HTERT RPE-1 (cell line): ENCODE data around the gene PLXNA4.

Experiments used
- in situ Hi-C: fragments of 300-500 bp; cut with MboI; formaldehyde crosslinking; loops from 4 replicates; pipeline ENCODE4 v1.14.3; 2020; ENCODE audit warnings: low sequenced_read_pairs

The PLXNA4 gene

DNA sequence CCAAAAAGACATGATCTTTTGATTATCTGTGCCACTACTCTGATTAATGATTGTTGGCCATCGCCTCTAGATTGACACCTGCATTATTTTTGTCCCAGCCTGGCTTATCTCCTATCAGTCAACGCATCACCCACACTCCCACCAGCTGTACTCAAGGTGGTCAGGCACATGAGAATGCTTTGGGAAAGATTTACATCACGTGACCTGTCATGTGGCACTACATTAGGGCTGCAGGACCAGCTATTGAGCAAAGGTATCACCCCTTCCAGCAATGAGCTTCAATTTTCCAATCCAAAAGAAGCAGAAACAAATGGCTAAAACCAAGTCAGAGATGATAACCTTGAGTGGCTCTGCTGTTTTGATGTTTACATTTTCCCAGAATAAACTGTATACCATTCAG, 204.3 kb downstream of the PLXNA4 start:
- in situ Hi-C loops, result no loop called here

DNA sequence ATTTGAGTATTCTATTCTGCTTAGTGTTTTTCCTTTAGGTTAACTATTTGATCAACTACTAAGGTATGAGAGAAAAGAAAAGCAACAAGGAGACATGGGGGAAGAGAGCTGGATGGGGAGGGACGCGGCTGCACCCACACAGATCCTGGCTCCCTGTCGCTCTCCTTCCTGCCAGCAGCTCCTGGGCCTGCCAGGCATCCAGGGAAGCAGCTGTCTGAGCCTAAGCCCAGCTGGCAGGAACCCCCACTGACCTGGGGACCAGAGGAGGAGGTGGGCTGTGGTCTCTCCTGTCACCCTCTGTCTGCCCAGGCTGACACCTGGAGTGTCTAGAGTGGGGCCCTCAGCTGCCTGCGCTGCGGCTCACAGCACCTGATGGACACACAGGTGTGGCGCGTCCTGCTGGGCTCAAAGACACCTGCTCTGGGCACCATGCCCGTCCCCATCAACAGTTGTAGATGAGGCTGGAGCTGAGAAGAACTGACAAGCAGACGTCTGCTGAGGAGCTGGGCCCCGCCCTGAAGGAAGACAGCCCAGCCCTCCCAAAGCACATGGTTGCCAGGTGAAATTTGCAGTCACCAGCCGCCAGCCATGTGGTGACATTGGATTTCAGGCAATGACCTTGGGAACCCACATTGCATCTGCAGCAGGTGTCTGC, 207.9 kb downstream of the PLXNA4 start:
- in situ Hi-C loops, result no loop called here

DNA sequence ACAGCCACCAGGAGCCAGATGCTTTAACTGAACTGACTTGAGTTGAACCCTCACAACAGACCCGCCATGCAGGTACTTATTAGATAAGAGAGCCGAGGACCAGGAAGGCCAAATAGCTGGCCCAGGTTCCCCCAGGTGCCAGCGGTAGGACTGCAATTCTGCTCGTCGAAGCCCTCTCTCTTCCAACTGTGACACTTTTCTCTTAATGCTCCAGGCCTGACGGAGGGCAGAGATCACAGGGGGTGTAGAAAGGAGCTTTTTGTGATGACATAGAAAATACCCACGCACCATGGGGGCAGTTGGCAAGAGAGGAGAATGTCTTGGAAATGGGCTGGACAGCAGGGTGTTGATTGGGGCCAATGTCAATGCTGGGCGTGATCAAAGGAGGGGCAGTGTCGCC, 208.5 kb downstream of the PLXNA4 start:
- in situ Hi-C loops, result no loop called here

DNA sequence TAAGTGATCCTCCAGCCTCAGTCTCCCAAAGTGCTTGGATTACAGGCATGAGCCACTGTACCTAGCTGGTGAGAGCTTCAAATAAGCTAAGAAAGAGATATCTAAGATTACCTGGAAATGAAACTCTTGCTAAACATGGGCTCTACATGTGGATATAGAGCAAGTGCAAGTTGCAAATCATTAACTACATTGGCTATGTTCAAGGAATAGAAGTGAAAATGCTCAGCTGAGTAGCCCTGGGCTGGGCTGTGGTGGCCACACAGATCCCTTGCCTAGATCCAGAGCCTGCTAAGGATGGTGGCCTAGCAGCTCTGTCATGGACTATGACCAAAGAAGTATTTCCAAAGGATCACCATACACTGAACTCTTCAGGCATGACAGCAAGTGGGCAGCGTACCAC, 209.3 kb downstream of the PLXNA4 start:
- in situ Hi-C loops, result no loop called here

DNA sequence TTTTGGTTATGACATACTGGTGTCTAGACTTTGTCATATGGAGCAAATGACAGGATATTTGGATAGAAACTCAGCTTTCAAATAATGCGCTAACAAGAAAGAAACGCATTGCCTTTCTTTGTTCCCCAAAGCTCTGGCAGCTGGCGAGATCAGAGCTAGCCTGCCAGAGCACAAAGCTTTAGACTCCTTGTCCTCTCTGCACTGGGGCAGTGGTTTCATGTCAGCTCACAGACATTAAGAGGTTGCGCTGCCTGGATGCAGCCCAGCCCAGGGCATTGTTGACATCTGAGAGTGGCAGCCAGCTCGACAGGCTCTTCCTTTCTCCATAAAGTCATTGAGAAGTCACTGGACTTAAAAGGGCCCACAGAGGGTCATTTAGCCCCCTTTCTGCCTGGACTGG, 212.0 kb downstream of the PLXNA4 start:
- in situ Hi-C loops, result no loop called here

DNA sequence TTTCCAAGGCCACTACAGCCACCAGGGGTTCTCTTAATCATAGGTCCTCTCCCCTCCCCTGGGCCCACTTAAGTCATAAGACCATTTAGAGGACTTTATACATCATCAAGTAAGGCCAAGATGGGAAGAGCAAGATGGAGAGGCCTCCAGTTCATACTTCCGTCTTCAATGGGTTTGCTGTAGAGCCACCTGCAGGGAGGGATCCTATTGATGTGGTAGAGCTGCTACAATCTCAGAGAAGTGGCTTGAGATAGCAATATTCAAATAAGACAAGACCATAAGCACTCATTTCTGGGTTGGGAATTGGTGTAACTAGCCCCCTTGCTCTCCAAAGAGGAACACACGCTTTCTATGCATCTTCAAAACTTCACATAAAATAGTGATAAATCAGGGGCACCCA, 214.2 kb downstream of the PLXNA4 start:
- in situ Hi-C loops, result no loop called here

DNA sequence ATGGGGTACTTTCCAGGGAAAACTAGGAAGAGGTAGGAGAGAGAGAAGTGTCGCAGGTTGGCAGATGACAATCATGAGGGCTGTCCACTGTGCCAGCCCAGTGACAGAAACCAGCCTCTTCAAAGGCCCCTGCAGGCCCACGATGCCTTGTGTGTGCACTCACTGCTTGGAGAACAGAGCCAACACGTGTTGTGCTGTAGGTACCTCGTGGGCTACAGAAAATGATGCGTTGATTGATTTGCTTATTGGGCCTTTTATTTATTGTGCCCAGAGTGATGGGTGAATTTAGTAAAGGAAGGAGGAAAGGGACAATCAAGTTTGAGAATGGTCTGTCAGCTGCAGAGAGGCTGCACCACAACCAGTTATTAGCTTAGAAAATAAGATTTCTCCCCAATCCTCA, 215.1 kb downstream of the PLXNA4 start:
- in situ Hi-C loops, result no loop called here

DNA sequence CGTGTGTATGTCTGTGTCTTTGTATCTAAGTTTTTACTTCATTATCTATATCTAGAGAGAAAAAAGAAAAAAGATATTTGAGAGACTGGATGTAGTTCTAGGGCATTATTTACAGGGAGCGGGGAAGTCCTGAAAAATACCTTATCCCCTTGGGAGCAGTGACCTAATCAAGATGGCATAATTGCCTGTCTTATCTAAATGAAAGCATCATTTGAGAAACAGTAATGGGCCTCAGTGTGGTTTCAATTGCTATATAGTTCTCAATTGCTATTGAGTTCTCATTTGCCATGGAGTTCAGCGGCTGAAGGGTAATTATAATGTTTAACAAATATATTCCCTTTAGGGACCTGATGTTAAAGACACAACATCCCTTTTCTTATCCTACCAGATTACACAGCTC, 216.5 kb downstream of the PLXNA4 start:
- in situ Hi-C loops, result no loop called here

DNA sequence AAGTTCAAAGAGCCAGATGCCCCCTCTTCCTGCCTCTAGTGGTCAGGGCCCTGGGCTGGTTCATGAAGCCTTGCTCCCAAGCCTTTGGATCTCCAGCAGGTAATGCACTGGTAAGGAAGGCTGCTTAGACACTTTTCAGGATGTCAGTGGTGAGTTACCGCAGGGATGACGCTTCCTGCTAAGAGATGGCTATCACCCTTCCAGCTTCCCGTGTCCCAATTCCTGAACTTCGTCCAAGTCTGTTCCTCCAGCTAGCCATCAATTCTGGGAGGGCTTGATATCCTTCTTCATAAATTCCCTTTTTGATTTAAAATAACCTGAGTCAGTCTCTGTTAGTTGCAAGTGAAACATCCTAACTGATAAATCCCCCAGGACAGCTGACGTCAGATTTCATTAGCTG, 221.2 kb downstream of the PLXNA4 start:
- in situ Hi-C loops, result no loop called here

DNA sequence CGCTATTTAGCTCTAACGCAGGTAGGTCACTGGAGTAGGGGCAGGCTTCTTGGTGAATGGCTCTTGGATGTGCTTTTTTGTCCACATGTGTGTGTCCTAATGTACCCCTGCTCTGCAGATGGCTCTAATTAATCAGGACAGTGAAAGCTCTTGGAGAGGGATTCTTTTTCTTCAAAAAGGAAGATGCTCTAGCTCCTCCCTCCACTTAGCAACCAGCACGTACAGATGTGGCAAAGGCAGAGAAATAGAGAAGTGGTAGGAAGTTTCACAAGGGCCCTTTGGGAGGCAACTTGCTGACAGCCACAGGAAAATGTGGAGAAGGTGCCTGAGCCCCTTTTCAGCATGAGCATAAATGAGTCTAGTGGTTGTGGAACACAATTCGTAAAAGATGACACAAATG, 221.7 kb downstream of the PLXNA4 start:
- in situ Hi-C loops, result no loop called here

DNA sequence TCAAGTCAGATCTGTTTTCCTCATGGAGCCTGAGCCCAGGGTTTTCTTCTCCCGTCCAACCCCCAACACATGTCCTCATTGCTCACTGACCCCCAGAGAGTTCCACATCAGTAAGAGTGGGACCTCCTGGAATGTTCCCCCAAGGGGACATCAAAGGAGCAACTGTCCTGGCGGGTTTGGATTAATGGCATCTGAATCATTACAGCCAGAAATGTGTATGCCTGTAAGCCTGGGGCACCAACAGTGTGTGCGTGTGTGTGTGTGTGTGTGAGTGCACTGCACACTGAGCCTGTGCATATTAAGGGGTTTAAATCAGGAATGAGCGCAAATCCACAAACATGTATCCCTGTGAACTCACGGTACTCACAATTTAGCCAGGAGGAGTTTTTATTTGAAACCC, 222.3 kb downstream of the PLXNA4 start:
- in situ Hi-C loops, result no loop called here

DNA sequence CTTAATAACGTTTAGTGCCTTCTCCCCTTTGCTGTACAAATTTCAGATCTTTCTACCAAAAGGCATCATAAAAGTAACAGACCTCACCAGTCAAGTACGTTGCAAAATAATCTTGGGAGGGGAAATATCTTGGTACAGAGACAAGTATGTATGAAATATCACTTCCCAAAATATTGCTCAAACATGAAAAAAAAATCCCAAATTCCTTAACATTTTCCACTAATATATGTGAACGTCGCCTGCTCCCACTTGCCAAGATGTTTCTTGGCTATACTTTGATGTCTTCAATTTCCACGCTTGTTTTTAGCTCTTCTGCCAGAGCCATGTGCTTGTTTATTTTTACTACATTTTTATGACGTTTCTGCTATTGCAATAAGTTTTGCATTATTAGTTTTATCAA, 223.5 kb downstream of the PLXNA4 start:
- in situ Hi-C loops, result no loop called here

DNA sequence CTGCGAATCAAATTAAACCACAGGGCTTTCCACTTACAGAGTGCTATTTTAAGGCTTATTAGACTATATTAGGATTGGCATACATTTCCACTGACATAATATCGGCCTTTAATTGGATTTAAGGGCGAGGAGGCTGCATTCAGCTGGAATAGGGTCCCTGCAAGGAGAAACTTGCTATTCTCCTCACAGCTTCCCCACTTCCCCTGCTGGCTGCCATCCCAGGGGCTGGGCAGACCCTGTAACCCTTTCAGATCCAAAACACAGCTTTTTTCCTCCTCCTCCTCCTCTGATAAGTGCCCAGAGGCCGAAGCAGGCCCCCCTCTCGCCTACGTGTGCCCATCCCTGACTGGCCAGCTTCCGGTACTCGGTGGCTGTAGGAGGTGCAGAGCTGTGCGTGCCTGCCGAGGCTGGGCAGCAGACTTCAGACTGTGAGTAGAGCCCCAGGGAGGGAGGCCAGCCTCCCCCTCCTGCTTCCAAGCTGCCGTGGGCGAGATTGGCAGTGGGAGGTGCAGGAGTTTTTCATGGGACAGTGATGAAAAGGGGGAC, 224.2 kb downstream of the PLXNA4 start:
- in situ Hi-C loops, result no loop called here

DNA sequence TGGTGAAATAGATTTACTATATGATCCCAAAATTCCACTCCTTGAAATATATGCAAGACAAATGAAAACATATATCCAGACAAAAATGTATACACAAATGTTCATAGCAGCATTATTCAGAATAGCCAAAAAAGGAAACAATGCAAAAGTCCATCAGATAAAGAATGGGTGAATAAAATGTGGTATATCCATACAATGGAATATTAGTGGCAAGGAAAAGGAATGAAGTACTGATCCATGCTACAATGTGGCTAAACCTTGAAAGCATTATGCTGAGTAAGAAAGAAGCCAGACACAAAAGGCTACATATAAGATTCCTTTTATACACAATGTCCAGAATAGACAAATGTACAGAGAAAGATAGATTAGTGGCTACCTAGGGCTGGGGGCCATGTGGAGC, 225.5 kb downstream of the PLXNA4 start:
- in situ Hi-C loops, result no loop called here

DNA sequence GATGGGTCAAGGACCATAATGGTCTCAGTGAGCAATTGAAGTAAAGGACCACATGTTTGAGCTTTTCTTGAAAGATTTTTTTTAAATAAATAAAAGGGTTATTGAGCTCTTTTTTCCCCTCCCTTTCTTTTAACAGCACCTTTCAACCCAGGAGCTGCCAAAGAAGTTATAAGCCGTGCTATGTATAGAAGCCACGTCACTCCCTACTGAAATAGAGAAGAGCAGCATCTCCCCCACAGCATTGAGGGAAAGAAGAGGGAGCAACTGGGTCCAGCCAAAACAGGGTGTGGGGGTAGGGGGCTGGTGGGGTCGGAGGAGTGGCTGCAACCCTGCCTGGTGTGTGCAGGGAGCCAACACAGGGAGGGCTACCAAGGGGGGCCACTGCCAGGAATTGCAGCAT, 227.2 kb downstream of the PLXNA4 start:
- in situ Hi-C loops, result no loop called here

DNA sequence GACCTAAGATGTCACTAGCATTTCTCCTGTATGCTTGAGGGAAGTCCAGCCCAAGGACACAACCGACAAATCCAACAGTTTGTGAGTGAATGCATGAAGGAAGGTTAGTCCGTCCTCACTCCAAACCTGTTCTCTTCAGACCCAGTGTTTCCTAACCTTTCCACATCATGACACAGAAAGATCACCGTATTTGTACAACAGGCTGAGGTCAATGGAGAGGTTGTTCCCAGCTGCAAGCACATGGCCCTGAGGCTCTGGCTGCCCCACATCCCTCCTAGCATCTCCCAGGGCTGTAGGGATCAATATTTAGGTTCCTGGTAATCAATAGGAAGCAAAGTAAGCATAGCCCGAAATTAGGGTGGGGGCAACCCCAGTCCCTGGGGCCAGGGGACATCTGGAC, 227.9 kb downstream of the PLXNA4 start:
- in situ Hi-C loops, result no loop called here

DNA sequence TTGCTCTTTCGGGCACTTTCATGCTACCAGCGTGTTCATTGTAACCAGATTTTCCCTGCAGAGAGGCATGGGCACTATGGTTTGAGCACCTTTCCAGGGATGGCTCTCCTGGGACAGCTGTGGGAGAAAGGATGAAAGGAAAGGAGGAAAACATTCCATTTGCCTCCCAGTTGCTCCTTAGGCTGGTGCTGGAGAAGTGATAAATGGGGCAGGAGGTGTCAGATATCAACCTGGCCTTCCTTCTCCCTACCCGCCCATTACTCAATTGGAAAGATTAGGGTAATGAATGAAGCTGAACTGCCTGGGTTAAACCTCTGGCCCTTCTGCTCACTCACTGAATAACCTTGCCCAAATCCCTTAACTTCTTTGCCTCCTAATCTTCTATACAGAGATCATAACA, 228.4 kb downstream of the PLXNA4 start:
- in situ Hi-C loops, result no loop called here

DNA sequence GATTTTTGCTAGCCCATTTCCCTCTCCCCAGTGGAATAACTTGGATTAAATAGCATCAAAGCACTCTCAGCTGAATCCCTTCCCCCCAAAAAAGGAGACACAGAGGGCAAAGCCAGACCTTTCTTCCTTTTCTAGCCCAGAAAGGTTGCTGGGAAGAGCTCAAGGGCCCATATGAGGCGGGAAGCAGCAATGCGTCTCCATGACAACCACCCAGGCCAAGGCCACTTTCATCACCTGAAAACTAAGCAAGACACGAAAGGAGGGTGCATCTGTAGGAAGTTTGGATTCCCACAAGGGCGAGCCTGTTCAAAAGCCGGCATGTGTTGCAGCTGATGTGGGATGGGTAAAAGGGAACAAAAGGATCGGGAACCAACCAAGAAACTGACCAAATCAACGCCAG, 229.1 kb downstream of the PLXNA4 start:
- in situ Hi-C loops, result no loop called here

DNA sequence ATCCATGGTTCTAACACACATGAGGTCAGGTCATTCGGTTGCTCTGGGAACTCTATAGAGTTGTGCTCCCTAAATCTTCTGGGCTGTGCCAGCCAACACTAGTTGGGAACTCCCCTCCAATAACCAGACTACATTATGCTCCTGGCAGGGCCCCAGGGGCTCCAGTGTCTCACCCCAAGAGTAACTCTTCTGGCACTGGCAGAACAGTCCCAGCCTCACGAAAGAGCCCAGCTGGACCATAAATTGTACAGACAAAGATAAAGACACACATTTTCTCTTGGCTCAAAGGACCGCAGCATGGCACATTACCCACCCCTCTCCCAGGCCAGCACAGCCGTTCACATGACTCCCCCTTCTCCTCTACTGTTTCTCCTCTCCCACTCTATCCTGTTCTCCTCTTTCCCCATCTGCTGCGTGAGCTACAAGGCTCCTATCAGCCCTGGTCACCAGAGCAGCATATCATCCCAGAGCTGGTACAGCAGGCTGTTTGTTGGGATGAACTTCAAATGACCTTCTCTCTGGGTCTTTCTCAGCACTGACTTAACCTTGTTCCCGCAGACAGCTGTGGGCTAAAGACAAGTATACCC, 230.6 kb downstream of the PLXNA4 start:
- in situ Hi-C loops, result no loop called here

DNA sequence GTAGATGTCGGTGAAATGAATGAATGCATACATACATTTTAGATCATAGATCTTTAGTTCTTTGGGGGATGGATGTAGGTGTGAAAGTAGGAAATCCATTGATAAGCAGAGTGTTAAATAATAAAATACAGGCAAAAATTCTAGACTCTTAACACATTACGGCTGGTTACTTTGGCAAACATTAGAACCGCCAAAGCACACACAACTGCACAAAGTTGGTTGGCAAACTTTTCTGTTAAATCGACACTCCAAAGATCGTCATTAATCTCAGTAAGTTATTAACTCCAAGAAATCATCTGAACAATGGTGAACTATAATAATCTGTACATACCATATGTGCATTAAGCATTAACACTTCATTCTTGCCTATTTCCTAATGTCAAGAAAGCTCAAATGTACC, 231.2 kb downstream of the PLXNA4 start:
- in situ Hi-C loops, result no loop called here

DNA sequence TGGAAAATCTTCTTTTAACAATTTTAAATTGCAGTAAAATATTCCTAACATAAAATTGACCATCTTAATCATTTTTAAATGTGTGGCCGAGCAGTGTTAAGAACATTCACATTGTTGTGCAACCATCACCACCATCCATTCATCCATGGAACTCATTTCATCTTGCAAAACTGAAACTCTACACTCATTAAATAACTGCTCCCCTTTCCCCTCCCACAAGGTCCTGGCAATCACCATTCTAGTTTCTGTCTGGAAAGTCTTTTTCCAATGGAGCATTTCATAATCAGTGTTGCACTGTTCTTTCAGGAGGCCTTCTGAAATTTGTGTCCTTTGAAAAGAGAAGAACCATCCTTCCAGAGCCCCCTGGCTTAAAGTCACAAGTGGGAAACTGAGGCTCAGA, 233.1 kb downstream of the PLXNA4 start:
- in situ Hi-C loops, result no loop called here

DNA sequence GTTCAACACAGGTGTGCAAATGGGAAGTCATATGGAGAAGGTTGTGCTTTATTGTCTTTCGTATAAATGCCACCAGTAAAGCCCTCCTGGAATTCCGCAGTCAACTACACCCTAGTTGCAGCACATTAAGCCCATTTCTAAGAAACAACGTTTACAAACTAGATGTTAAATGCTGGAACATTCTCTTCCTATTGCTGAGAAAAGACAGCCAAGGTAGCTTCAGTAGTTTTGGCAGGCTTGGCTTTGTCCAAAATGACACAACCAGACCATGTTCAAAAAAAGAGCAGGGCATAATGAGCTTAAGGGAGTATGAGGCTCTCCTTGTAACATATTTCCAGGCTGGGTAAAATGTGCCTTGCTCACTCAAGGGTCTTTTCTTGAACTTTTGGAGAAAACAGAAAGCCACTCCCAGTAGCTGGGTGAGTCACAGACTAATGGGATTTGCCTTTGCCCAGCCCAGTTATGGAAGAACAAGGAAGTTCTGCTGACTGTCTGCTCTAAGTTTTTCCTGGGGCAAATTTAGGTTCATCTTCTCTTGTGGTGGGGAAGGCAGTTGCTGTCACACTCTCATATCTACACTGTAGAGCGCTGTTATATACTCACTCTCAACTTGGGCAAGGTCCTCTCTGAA, 238.7 kb downstream of the PLXNA4 start:
- in situ Hi-C loops, result no loop called here
